BJ (cell line): ENCODE data around the gene BAZ2B. TPM values are rescaled to one million over a fixed set of nuclear protein-coding genes. Genes with fewer than 3 reads are reported as not detected.

Experiments
- CTCF ChIA-PET: fragments of 350-600 bp; formaldehyde crosslinking; extraction: SDS; loops from one replicate; lab custom pipeline; 2021; ENCODE audit warnings: antibody characterized with exemption, inconsistent platforms; lab: Yijun Ruan, JAX
- POLR2A ChIA-PET: fragments of 300-600 bp; sonication (Branson Sonifier 250); formaldehyde crosslinking; extraction: SDS; loops from one replicate; lab custom pipeline; 2021; ENCODE audit warnings: antibody characterized with exemption; lab: Charles Lee
- DNase-seq: peaks from one replicate; pipeline ENCODE4 v3.0.0-alpha.2; 2011; ENCODE audit warnings: low read depth
- H3K27me3 ChIP-seq: 2 replicates; pipeline ENCODE4 v1.6.0; 2011; ENCODE audit warnings: low read length; ENCODE audit not compliant: control insufficient read depth, insufficient read depth
- H3K36me3 ChIP-seq: 2 replicates; pipeline ENCODE4 v1.5.1; 2011; ENCODE audit warnings: low read length; ENCODE audit not compliant: control insufficient read depth, insufficient read depth
- H3K4me3 ChIP-seq: 2 replicates; pipeline ENCODE4 v1.5.1; 2011; ENCODE audit warnings: low read depth, mild to moderate bottlenecking, control low read depth, low read length
- polyA plus RNA-seq: library from polyadenylated mRNA; depleted of rRNA; stranded (reverse); fragments of >200 nt; gene quantifications from 2 replicates; pipeline ENCODE4 v1.2.3, GENCODE V29; 2011
- TF ChIP-seq, protein P1 (sequence below): IDR thresholded peaks from 2 replicates; pipeline ENCODE4 v1.5.1; 2011; ENCODE audit warnings: low read depth, mild to moderate bottlenecking, control low read depth, inconsistent platforms, low read length, moderate library complexity; ENCODE audit not compliant: insufficient read depth

Gene BAZ2B
- polyA plus RNA-seq, 1 experiment: 16.0 TPM

DNA sequence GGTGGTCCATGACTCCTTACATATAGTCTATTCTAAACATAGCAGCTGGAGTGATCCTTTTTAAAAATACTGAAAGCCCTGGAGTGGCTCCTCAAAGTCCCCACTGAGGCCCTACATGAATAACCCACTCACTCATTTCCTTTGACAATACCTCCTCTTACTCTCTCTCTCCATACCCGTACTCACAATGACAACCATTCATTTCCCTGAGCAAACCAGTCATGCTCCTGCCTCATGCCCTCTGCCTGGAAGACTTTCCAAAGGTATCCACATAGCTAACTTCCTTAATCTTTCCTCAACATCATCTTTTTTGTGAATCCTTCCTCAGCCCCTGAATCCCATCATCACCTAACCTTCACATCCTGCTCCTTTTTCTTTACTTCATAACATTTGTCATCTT lies 102.6 kb downstream of the BAZ2B start:
- POLR2A ChIA-PET: no interaction called here
- no peak overlapping the region for H3K4me3 ChIP-seq
- H3K27me3 ChIP-seq: no peaks in the 10 kb centered on the region
- DNase-seq: no peak
- CTCF ChIA-PET: no interaction called here
- H3K36me3 ChIP-seq: no peaks in the 10 kb centered on the region
- TF ChIP-seq, protein P1, sequence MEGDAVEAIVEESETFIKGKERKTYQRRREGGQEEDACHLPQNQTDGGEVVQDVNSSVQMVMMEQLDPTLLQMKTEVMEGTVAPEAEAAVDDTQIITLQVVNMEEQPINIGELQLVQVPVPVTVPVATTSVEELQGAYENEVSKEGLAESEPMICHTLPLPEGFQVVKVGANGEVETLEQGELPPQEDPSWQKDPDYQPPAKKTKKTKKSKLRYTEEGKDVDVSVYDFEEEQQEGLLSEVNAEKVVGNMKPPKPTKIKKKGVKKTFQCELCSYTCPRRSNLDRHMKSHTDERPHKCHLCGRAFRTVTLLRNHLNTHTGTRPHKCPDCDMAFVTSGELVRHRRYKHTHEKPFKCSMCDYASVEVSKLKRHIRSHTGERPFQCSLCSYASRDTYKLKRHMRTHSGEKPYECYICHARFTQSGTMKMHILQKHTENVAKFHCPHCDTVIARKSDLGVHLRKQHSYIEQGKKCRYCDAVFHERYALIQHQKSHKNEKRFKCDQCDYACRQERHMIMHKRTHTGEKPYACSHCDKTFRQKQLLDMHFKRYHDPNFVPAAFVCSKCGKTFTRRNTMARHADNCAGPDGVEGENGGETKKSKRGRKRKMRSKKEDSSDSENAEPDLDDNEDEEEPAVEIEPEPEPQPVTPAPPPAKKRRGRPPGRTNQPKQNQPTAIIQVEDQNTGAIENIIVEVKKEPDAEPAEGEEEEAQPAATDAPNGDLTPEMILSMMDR: no peak

DNA sequence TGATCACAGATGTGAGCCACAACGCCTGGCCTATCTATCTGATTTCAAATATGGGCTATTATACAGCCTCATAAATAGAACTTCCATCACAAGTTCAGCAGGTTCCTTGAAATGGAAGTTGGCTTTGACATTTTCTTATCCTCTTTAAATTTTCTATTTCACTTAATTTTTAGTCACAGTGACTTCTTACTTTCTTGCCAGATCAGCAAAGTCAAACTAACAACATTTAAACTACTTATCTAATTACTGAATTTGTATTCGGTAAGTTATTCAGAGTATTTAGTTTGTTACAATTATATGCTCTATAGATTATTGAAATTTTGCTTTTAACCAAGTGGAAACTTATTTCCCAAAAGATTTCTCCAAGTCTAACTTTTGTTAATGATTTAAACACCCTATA lies 108.2 kb downstream of the BAZ2B start:
- CTCF ChIA-PET: no interaction called here
- Histone ChIP-seq H3K36me3 (peaks cover 1% of the 10 kb centered on the region; the same call in 1 of the 2 replicates), H3K4me3 (no peak overlapping the region), H3K27me3 (no peaks in the 10 kb centered on the region)
- POLR2A ChIA-PET: no interaction called here
- TF ChIP-seq, protein P1: no peak
- DNase-seq: no peak

DNA sequence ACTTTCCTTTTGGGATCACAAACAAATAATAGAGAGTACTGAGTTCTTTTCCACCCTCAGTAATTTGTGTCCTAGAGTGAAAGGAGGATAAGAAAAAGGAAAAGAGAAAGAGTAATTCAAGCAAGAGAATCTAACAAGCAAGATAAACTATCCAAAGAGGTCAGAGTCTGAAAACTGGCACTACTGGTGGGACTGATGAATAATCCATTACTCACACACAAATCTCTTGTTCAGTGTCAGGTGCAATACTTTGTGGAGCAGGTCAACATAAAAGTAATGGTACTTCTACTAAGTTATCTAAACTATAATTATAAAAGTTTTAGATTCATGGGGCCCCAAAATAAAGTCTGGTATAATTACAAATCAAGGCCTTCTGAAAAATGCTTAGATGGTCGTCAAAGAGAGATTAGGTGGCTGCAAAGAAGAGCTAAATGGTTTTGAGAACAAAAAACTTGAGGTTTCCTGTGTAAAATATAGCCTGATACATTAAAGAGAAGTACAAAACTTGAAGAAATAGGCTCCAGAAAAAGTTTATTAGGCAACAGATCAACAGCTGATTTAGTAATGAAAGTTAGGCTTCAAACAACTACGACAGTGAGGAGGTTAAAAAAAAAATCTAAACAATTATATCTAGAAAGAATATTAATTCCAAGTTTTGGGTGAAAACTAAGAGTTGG lies 109.4 kb downstream of the BAZ2B start:
- CTCF ChIA-PET: no interaction called here
- DNase-seq: no peak
- POLR2A ChIA-PET: no interaction called here

DNA sequence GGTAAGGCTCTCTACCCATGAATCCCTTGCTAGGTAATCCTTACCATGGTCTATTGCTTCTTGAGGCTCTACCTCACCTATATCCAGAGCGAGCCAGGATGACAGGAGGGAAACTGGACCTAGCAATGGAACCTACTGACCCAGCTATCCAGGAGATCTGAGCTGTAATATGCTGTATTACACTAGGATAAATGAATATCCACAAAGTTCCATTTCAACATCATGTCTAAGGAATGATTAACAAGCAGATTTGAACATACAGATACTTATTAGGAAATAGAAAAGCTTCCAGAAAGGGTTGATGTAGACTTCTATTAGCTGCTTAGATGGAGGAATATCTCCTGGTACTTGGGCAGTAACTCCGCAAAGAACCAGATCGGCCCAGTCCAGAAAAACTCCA lies 110.1 kb downstream of the BAZ2B start:
- CTCF ChIA-PET: no interaction called here
- TF ChIP-seq, protein P1: no peak
- POLR2A ChIA-PET: no interaction called here

More for the DNA sequence above, 109.4 kb downstream of the BAZ2B start:
- no peaks in the 10 kb centered on the region for H3K27me3 ChIP-seq
- TF ChIP-seq, protein P1: no peak
- H3K36me3 ChIP-seq: peaks cover 1% of the 10 kb centered on the region; the same call in 1 of the 2 replicates
- H3K4me3 ChIP-seq: no peak overlapping the region

DNA sequence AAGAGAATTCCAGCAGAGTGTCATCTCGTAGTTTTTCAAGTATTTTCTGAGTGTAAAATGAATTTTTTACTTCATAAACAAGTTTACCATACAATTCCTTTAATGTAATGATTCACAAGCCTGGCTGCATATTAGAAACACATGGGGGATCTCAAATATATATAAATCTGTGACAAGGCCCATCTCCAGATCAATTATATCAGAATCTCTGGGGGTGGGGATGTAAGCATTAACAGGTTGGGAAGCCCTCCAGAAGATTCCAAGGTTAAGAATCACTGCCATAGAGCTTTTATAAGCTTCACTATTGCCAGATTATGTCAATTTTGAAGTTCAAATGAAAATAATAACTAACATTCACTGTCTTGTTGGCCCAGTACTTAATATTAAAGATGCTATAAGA lies 111.2 kb downstream of the BAZ2B start:
- Histone ChIP-seq H3K36me3 (peaks cover 1% of the 10 kb centered on the region; the same call in 1 of the 2 replicates), H3K27me3 (no peaks in the 10 kb centered on the region), H3K4me3 (no peak overlapping the region)
- TF ChIP-seq, protein P1: no peak
- no peak for DNase-seq
- ChIA-PET CTCF (no interaction called here), POLR2A (no interaction called here)

More for the DNA sequence above, 110.1 kb downstream of the BAZ2B start:
- DNase-seq: no peak
- Histone ChIP-seq H3K4me3 (no peak overlapping the region), H3K27me3 (no peaks in the 10 kb centered on the region), H3K36me3 (peaks cover 1% of the 10 kb centered on the region; the same call in 1 of the 2 replicates)
